DOHH2 (cell line): ENCODE results near the gene TMEM231.
A peak's percentile ranks its signal among the peaks of the same experiment; 100 is the strongest.
"Not testable (repeated sequence)": the region's sequence is repeated elsewhere in the genome, so short reads cannot be mapped to it uniquely, and the experiment has no call there.

Experiments
- H3F3A ChIP-seq: fragments of 200-600 bp; sonication (generic), shearing (Covaris generic); 2 replicates; pipeline ENCODE4 v1.6.0; 2016; ENCODE audit warnings: antibody characterized with exemption, mild to moderate bottlenecking; ENCODE audit not compliant: control insufficient read depth, insufficient read depth
- H3K27ac ChIP-seq: fragments of 200-600 bp; sonication (generic); 2 replicates; pipeline ENCODE4 v1.5.1; 2014; ENCODE audit warnings: low read depth, mild to moderate bottlenecking, low read length, moderate library complexity
- H3K27me3 ChIP-seq: fragments of 200-600 bp; sonication (generic); 2 replicates; pipeline ENCODE4 v1.6.1; 2014; ENCODE audit warnings: mild to moderate bottlenecking, low read length, mixed read lengths; ENCODE audit not compliant: control insufficient read depth
- H3K36me3 ChIP-seq: fragments of 200-600 bp; sonication (generic); 2 replicates; pipeline ENCODE4 v1.6.1; 2014; ENCODE audit warnings: mild to moderate bottlenecking, low read length, moderate library complexity, mixed read lengths; ENCODE audit not compliant: control insufficient read depth
- H3K4me1 ChIP-seq: fragments of 200-600 bp; sonication (generic); 2 replicates; pipeline ENCODE4 v1.6.1; 2014; ENCODE audit warnings: mild to moderate bottlenecking, low read length, mixed read lengths; ENCODE audit not compliant: control insufficient read depth
- H3K4me2 ChIP-seq: fragments of 200-600 bp; sonication (generic); 2 replicates; pipeline ENCODE4 v1.6.0; 2014; ENCODE audit warnings: mild to moderate bottlenecking, low read length, moderate library complexity
- H3K4me3 ChIP-seq: fragments of 200-600 bp; sonication (generic); 2 replicates; pipeline ENCODE4 v1.5.1; 2014; ENCODE audit warnings: mild to moderate bottlenecking, low read length, mixed read lengths
- H3K79me2 ChIP-seq: fragments of 200-600 bp; sonication (generic); 2 replicates; pipeline ENCODE4 v1.6.1; 2014; ENCODE audit warnings: mild to moderate bottlenecking, low read length, mixed read lengths; ENCODE audit not compliant: control insufficient read depth
- H3K9me2 ChIP-seq: fragments of 200-600 bp; sonication (generic); replicated peaks from 2 replicates; pipeline ENCODE4 v1.6.1; 2014; ENCODE audit warnings: mild to moderate bottlenecking, low read length, mixed read lengths; ENCODE audit not compliant: control insufficient read depth
- H3K9me3 ChIP-seq: fragments of 200-600 bp; sonication (generic); 2 replicates; pipeline ENCODE4 v1.6.1; 2014; ENCODE audit warnings: antibody characterized with exemption, low read length, mixed read lengths; ENCODE audit not compliant: control insufficient read depth, insufficient read depth
- H4K20me1 ChIP-seq: fragments of 200-600 bp; sonication (generic); 2 replicates; pipeline ENCODE4 v1.6.0; 2014; ENCODE audit warnings: low read depth, mild to moderate bottlenecking, antibody characterized with exemption, low read length, moderate library complexity; ENCODE audit not compliant: control insufficient read depth, insufficient read depth
- CTCF ChIP-seq: fragments of 200-600 bp; sonication (generic); IDR thresholded peaks from one replicate; pipeline ENCODE4 v1.5.1; 2014; ENCODE audit warnings: antibody characterized with exemption, mild to moderate bottlenecking, low read depth, low read length; ENCODE audit not compliant: poor library complexity, severe bottlenecking
- EZH2phosphoT487 ChIP-seq: fragments of 200-600 bp; sonication (generic); IDR thresholded peaks from 2 replicates; pipeline ENCODE4 v1.6.1; 2017; ENCODE audit warnings: borderline replicate concordance, mild to moderate bottlenecking, antibody characterized with exemption, low read length, moderate library complexity, mixed read lengths

The TMEM231 gene

GRCh38 chr16:75550211-75550662, 5.8 kb downstream of the TMEM231 start:
- H3F3A ChIP-seq: no peaks in the 10 kb centered on the region
- peak; percentile 43 for TF ChIP-seq CTCF
- no peak for TF ChIP-seq EZH2phosphoT487
- no peak overlapping the region for H3K27ac ChIP-seq
- no peaks in the 10 kb centered on the region for H3K27me3 ChIP-seq
- H3K4me2 ChIP-seq: no peak overlapping the region
- no peaks in the 10 kb centered on the region for H3K9me2 ChIP-seq
- H3K4me3 ChIP-seq: no peak overlapping the region
- no peaks in the 10 kb centered on the region for H3K36me3 ChIP-seq
- no peaks in the 10 kb centered on the region for H3K9me3 ChIP-seq
- H4K20me1 ChIP-seq: no peaks in the 10 kb centered on the region
- peaks cover 12% of the 10 kb centered on the region for H3K79me2 ChIP-seq
- peaks cover 5% of the 10 kb centered on the region for H3K4me1 ChIP-seq

- H3K27ac ChIP-seq, H4K20me1 ChIP-seq, H3F3A ChIP-seq, H3K36me3 ChIP-seq, H3K4me2 ChIP-seq, H3K4me1 ChIP-seq, H3K27me3 ChIP-seq, H3K9me3 ChIP-seq, H3K9me2 ChIP-seq, H3K4me3 ChIP-seq, H3K79me2 ChIP-seq: not testable (repeated sequence)
These were observed 7.6 kb downstream of the TMEM231 start for GRCh38 chr16:75548456-75548855.

GRCh38 chr16:75546293-75546692, 9.8 kb downstream of the TMEM231 start:
- H4K20me1 ChIP-seq: no peaks in the 10 kb centered on the region
- peaks cover 5% of the 10 kb centered on the region for H3K36me3 ChIP-seq
- no peak overlapping the region for H3K4me2 ChIP-seq
- TF ChIP-seq EZH2phosphoT487 (no peak), CTCF (no peak)
- H3K9me2 ChIP-seq: no peaks in the 10 kb centered on the region
- no peaks in the 10 kb centered on the region for H3K27me3 ChIP-seq
- H3K4me1 ChIP-seq: no peaks in the 10 kb centered on the region
- no peak overlapping the region for H3K4me3 ChIP-seq
- H3K79me2 ChIP-seq: no peaks in the 10 kb centered on the region
- no peak overlapping the region for H3K27ac ChIP-seq
- no peaks in the 10 kb centered on the region for H3F3A ChIP-seq
- H3K9me3 ChIP-seq: no peaks in the 10 kb centered on the region

- H3K36me3 ChIP-seq, H3K4me3 ChIP-seq, H3K9me3 ChIP-seq, H3K79me2 ChIP-seq, H3F3A ChIP-seq, H3K27me3 ChIP-seq, H3K4me1 ChIP-seq, H4K20me1 ChIP-seq, H3K4me2 ChIP-seq, H3K9me2 ChIP-seq, H3K27ac ChIP-seq: not testable (repeated sequence)
These were observed 10.2 kb downstream of the TMEM231 start for GRCh38 chr16:75545879-75546278.

GRCh38 chr16:75542462-75542861, 13.6 kb downstream of the TMEM231 start:
- not testable (repeated sequence) for H3K9me3 ChIP-seq, H3K9me2 ChIP-seq, H3K27me3 ChIP-seq, H3K4me1 ChIP-seq, H4K20me1 ChIP-seq, H3F3A ChIP-seq, H3K79me2 ChIP-seq, H3K4me2 ChIP-seq, H3K4me3 ChIP-seq, H3K27ac ChIP-seq
- peaks cover 12% of the 10 kb centered on the region for H3K36me3 ChIP-seq
